HS-5 (cell line): ENCODE measurements around the gene ARFIP1.

Source experiments
- DNase-seq: peaks from one replicate; pipeline ENCODE4 v3.0.0-alpha.2; 2012; ENCODE audit warnings: low read depth

The ARFIP1 gene

DNA sequence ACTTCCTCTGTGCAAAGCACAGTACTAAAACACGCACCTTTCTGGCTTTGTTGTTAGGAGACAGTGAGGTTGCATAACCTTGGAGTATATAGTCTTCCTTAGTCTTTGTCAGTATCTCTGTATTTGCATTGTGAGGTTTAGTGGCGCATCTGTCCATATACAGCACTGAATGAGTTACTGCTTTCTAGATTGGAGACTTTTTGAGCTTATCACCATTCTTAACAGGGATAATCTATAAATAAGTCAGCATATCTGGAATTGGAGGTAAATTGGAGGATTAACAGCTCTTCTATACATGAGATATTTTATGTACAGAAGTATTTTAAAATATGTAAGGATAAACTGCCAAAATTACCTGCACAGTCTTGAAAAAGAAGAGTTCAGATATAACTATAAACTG lies 160.7 kb downstream of the ARFIP1 start:
- DNase-seq, result no peak

- no peak for DNase-seq
These were observed 161.7 kb downstream of the ARFIP1 start for GRCh38 chr4:152941411-152941810.

DNA sequence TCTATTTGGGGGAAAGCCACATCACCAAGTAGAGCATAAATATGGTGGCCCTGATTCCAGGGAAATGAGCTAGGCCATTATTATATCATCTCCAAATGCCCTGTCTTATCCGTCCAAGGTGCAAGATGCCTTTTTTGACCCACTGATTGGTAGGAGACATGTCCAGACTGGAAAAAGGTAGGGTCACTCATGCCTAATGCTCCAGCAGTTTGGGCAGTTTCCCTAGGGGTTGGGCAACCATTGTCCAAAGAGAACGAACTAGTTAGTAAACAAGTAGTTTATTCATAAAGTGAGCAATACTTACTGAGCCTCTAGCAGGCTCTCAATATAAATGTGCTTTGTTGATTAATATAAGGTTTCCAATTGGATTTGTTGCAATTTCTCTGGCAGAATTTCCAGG lies 162.6 kb downstream of the ARFIP1 start:
- no peak for DNase-seq

DNA sequence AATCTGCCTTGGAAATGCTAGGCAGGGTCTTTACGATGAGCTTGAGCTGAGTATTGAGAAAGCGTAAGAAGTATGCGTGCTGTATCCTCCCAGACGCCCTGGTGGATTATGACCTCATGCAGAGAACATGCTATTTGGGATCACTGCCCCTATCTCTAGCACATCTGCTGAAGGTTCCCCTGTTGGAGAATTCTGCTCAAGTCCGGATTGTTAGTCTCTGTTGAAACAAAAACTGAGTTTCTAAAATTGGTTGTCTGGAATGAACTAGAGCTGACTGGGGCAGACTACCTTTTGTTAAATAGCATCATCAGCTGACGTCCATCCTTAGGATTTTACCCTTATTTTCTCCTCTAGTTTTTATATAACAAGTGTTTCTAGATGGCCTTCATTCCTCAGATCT lies 163.9 kb downstream of the ARFIP1 start:
- DNase-seq, result no peak

DNA sequence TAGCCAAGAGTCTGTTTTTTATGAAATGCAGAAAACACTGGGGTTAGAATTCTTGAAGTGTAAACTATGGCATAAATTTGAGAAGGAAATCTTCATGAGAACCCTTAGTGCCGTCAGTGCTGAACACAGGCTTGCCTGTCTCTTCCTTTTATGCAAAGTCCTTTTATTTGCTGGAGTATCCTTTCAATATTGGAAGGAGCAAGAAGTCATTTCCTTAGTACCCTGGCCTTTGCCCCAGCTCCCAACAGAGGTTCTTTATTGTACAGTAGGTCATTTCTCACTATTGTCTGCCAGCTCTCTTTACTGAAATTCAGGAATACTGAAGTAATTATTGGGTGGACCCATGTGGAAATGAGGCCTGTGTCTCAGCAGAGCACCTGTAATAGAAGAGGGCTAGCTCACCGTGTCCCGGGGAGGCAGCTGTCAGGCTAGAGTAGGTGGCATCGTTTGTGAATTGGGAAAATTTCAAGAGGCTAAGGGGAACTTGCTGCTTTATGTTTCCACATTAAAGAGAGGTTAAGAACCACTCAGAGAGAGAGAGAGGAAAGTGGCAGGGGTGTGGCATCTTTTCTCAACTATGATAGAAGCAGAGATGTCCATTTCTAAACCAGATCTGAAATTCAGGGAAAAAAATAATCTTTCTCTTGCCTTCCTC lies 165.0 kb downstream of the ARFIP1 start:
- DNase-seq, result no peak

GRCh38 chr4:152945639-152946038 lies 165.9 kb downstream of the ARFIP1 start:
- no peak for DNase-seq

DNA sequence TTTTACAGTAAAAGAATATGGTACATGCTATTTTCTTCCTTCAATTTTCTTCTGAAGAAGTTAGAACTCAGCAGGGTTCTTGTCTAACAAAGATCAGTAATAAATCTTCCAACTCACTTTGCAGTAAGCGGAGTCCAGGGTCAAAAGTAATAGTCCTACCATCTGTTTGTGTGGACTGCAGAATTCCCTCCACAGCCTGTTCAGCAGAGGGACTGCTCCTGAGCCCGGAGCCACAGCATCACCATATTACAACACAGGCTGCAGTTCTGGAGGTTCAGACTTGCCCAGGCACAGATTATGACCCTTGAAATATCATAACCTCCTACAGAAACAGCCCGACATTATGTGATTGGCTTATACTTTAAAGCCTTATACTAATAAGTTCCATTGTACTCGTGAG lies 166.7 kb downstream of the ARFIP1 start:
- DNase-seq, result no peak

DNA sequence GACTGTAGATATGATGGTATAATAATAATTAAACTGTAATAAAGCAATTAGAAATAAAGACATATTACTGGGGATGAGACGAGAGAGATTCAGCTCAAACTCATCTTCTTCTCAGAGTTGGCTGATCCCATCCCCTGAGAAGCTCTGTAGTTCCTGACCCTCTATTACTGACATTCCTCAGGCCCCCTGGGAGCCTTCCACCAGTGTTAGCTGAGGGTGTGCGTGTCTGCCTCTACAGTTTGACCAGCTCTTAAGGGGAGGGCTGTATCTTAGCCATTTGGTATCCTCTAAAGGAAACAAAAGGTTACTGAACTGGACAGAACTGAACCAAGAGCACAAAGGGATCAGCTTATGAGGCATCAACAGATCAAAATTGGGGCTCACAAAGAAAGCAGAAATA lies 167.6 kb downstream of the ARFIP1 start:
- no peak for DNase-seq

DNA sequence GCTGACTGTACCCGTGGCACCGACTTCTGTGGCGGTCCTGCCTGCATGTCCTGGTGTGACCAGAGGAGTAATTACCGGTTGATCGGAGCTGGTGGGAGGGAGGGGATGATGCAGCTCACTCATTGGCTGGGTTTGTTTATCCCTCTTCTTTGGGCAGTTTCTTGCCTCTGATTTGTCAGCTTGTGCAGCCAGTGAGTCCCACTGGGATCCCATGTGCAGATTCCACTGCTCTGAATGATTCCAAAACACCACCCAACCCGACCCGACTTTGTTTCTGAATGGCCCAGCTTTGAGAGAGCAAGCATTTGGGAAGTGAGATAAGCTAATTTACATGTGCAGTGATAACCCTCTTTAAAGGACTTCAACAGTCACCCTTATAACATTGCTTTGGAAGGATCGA lies 170.2 kb downstream of the ARFIP1 start:
- DNase-seq, result no peak

- DNase-seq, result no peak
These were observed 170.9 kb downstream of the ARFIP1 start for GRCh38 chr4:152950402-152951274.

DNA sequence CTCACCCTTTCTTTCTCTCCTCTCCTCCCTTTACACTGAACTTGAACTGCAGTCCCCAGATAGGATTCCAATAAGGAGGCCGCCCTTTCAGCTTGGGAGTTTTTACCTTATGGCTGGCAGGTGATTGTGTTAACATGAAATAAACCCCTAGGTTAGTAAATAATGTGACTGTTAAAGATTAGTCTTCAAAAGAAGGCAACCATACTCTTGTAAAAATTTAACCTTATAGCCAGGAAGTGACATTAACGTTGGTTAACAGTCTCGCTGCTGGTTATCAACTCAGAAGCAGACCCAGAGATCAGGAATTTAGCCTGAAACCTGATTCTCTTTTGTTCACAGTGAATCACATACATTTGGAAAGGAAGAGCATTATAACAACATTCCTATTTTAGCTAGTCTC lies 171.6 kb downstream of the ARFIP1 start:
- no peak for DNase-seq

DNA sequence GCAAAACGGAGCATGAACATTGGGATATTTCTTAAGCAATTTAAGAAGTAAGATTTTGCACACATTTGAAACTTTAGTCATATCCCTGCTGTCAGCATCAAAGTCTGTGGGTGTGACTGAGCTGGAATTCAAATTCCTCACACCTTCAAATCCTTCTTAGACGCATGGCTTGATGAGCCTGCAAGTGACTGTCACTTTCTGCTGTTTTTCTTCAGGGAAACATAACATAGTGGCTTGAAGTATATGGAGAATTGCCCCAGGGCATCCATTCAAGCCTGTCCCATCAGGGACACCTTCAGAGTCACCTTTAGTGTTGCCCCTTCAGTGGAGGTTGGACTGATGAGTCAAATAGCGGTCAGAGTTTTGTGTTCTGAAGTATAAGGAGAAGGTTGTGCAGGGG lies 173.8 kb downstream of the ARFIP1 start:
- no peak for DNase-seq

DNA sequence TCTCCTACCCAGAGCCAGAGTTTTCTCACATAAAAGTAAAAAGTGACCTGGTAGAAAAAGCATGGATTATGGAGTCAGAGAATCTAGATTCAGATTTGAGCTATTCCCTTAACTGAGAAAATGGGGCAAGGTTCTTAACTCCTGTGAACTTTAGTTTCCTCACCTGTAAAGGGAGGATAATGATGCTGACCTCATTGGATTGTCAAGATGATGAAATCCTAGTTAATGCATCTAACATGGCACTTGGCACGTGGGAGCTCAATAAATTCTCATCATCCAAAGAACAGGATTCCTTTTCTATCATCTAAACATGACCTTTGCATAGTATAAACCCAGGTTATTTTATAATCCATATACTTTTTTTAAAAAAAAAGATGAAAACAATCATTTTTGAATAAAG lies 175.0 kb downstream of the ARFIP1 start:
- no peak for DNase-seq

GRCh38 chr4:152956147-152956546 lies 176.4 kb downstream of the ARFIP1 start:
- no peak for DNase-seq

DNA sequence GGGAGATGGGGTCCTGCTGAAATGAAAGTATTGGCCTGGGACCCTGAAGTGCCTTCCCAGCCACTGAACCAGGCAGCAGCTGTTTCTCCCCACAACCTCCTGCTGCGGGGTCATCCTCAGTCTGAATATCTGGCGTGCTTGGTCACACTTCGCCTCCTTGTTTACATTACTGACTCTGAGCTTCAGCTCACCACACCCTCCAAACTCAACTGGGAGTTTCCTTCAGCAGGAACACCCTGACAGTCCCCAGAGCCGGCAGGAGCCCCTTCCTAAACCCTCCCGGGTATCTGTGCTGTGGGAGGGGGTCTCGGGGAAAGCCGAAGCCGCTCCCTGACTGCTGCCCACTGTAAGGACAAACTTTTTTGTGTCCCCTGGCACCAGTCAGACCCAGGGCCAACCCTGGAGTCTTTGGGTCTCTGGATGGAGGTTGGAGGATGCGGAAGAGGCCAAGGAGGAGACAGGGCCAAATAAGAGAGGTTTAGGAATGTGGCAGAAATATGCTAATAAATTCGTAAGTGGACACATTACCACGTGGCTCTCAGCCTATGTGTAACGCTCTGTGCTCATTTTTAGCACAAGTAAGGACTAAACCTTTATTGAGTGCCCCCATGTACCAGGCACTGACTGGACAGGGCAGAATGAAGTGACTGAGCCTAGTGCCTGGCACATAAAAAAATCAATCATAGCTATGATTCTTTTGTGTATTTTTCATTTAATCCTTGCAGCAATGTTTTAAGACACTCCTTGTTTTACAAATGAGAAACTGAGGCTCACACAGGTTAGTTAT lies 177.1 kb downstream of the ARFIP1 start:
- no peak for DNase-seq

DNA sequence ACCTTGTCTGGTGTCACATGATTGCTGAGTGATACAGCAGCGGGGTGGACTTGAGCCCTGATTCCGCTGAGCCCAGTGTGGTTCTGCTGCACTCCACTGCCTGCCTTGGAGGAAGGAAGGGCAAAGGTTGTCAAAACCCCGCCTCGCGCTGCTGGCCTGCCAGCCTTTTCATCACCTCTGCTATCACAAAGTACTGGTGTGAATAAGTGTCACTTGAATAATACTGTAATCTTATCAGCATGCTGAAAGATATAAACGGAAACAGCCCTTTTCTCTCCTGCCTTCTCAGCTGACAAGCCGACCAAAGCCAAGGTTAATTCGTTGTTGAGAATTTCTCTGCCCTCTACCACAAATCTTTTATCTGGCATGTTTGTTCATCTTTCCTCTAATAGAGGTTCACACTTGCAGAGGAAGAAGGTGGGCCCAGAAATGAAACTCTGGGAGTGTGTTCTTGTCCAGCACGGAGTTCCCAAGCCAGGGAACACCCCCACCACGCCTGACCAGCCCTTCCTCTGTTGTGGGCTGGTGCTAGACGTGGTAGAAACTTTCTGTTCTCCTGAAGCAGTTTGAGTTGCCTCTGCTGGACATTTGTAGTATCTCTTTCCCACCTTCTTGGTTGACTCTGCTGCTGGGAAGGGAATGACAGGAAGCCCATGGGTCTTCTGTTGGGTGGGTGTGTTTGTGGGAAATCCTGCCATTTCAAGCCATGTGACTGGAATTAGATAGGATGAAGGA lies 177.8 kb downstream of the ARFIP1 start:
- DNase-seq, result no peak

DNA sequence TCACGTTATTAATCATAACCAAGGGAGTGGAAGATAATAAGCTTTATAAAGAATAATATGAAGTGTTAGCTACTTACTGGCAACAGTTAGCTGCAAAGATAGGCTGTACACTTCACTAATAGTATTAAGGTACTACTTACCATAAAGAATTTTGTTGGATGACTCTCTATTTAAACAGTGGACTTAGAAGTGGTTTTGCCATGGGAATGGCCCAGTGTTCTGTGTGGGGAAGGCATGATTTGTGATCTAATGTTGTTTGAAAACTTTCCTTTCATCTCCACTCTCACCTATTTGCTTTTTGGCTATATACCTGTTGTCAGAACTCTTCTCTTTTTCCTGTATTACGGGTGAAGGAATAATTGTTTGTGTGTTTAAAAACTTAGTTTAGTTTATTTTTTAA lies 179.3 kb downstream of the ARFIP1 start:
- no peak for DNase-seq

DNA sequence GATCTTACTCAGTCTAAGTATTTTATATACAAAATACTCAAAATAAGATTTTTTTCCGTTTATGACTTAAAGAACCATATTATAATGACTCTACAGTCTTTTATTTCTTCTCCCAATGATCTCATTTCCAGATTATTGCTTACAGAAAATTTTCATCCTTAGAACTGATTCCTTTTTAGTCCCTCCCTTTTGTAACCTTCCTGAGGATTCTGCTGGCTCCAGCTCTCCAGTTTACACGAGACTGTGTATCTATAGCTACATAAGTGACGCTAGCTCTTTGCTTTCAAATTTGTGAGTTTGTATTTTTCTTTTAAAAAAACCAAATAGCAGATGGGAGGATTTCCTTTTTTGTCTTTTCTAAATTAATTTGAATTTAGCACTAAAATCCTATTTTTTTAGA lies 180.3 kb downstream of the ARFIP1 start:
- DNase-seq, result no peak

- no peak for DNase-seq
These were observed 181.4 kb downstream of the ARFIP1 start for GRCh38 chr4:152961014-152961772.

GRCh38 chr4:152961773-152962115 lies 182.0 kb downstream of the ARFIP1 start:
- DNase-seq, result no peak
